Endothelial cell of hepatic sinusoid (primary cell): Measurements from ENCODE around the gene FIGN.

Experiments used
- in situ Hi-C: cut with HindIII; loops from 2 replicates; pipeline ENCODE4 v1.10.0; 2017; ENCODE audit warnings: low sequenced_read_pairs

Gene FIGN, protein sequence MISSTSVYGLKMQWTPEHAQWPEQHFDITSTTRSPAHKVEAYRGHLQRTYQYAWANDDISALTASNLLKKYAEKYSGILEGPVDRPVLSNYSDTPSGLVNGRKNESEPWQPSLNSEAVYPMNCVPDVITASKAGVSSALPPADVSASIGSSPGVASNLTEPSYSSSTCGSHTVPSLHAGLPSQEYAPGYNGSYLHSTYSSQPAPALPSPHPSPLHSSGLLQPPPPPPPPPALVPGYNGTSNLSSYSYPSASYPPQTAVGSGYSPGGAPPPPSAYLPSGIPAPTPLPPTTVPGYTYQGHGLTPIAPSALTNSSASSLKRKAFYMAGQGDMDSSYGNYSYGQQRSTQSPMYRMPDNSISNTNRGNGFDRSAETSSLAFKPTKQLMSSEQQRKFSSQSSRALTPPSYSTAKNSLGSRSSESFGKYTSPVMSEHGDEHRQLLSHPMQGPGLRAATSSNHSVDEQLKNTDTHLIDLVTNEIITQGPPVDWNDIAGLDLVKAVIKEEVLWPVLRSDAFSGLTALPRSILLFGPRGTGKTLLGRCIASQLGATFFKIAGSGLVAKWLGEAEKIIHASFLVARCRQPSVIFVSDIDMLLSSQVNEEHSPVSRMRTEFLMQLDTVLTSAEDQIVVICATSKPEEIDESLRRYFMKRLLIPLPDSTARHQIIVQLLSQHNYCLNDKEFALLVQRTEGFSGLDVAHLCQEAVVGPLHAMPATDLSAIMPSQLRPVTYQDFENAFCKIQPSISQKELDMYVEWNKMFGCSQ

GRCh38 chr2:163735685-163736432 is at the start of gene FIGN:
Gene FIGN, minus strand, starts transcription at chr2:163736008. Its CDS starts 1,081 bp downstream, at chr2:163734927.
- in situ Hi-C loops = no loop called here

- in situ Hi-C loops = no loop called here
Observed at GRCh38 chr2:163785162-163785561, 49.4 kb upstream of the FIGN start.

GRCh38 chr2:163779970-163780597 is 44.3 kb upstream of the FIGN start:
- in situ Hi-C loops = no loop called here

DNA sequence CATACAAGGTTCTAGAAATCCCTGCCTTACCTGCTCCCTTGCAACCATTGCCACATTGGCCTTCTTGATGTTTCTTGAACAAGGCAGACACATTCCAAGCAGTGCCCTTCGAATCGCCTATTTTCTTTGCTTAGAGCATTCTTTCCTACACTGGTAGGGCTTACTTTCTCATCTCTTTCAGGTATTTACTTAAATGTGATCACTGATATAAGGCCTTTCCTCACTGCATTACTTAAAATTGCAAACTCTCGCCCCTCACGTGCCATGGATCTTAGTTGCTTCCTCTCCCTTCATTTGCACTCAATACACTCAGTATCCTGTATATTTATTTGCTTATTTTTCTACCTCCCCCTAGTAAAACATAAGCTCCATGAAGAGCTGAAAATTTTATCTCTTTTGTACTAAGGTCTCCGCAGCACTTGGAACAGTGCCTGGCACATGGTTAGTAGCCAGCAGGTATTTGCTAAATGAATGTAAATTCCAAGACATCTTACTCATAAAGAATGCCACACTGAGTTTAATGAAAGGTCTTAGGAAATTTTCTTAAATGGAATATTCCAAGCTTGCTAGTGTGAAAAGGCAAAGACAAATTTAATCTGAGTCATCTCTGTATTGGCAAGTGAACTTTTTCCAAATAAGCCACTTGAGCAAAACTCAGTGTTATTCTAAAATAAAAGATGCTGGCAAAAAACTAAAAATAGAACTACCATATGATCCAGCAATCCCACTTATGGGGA is 42.4 kb upstream of the FIGN start:
- in situ Hi-C loops = no loop called here

- in situ Hi-C loops = no loop called here
Observed at GRCh38 chr2:163775304-163775703, 39.5 kb upstream of the FIGN start.

DNA sequence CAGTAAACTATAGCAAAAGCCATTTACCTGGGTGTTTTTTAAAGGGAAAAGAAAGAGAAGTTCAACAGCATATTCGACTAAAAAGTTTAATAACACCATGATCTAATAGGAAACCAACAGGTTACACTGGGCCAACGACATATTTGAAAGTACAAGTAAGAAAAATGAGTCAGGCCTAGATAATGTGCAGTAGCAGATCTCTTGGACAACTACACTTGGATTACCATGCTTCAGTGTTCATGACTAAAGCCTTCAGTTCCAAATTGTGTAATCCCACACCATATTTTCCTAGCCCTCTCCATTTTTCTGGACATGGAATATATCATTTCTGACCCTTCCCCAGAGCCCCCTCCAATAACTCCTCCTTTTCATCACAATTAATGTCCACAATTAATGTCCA is 39.1 kb upstream of the FIGN start:
- in situ Hi-C loops = no loop called here

DNA sequence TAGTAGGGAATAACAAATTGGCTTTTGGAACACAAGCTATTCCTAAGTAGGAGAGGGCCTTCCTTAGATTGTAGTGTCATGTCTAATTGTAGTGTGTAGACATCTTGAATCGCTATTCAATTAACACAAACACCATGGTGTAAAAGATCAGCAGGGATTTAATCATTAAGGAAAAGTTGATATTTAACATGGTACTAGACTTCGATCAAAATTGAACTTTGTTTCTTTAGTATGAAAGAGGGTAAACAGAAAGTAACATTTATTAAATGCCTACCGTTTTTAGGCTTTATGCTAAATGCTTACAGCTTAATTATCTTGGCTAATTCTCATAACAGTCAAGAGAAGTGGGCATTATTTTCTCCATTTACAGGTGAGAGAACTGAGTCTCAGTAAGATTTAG is 37.5 kb upstream of the FIGN start:
- in situ Hi-C loops = no loop called here

DNA sequence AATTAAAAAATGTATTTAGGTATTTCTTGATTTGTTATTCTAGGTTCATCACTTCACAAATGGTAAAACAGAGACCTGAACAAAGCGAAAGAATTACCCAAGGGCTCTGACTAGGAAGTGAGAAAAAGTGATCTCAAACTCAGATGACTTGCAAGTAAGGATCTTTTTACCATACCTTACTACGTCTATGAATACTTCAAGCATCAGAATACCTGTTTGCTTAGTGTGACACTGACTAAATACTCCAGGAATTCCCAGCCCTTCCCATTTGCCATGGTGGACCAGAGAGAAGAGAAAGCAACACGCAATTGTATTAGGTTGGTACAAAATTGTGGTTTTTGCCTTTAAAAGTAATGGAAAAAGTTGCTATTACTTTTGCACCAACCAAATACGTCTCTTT is 35.8 kb upstream of the FIGN start:
- in situ Hi-C loops = no loop called here

DNA sequence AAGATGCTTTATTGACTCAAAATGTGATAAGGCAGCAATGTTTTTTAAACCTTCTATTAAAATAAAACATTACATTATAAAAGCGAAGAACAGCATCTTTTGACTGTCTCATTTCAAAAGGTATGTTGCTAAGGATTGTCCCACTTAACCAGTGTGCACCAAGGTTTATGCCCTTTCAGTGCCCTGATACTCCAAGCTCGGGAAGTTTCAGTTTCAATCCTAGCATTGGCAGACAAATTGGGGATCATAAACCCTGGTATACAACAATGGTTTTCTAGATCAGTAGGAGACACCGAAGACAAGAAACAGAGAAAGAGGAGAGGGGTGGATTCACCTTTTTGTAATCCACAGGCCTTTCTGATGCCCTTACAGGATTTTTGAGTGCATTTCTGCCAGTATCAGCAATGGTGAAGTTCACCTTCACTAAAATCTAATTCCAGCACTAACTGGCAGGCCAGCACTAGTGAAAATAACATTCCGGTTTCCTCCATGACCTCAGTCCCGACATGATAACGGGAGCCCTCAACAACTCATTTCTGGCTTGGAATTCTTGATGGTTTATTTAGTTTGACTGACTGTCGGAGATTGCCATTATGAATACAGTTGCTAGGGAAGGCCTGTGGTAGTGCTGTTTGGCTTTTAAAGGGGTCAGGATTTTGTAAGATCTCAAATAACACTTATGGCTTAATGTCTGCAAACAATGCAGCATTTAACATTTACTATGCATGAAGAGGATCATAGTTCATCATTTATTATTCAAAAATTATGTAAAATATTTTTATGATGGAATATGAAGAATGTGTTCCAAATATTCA is 33.3 kb upstream of the FIGN start:
- in situ Hi-C loops = no loop called here

DNA sequence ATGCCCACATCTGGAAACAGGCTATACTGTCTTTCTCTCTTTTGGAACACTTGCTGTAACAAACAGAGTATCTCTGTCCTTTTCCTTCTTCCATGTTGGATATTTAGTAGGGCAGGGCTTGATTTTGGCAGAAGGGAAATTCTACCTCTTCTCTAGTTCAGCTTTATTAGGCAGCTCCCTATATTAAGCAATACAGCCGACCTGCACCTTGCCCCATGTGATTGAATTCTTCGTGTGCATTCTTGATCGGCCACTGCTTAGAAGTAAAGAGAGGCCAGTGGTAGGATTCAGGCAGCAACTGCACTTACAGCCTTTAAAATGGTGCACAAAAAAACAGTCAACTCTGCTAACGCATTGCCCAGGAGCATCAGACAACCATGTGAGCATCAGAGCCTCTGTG is 31.3 kb upstream of the FIGN start:
- in situ Hi-C loops = no loop called here

DNA sequence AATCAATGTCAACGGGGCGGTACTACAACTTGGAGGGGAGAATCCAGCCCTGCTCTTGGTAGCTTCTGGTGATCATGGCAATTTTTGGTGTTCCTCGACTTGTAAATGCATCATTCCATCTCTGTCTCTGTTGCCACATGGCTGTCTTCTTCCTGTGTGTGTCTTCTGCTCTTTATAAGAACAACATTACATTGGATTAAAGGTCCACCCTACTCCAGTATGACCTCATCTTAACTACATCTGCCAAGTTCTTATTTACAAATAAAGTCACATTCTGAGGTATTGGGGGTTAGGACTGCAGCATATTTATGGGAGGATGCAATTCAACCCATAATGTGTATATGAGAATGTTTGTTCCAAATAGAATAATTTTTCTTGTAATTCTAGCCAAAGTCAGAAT is 28.8 kb upstream of the FIGN start:
- in situ Hi-C loops = no loop called here

- in situ Hi-C loops = no loop called here
Observed at GRCh38 chr2:163759013-163759412, 23.2 kb upstream of the FIGN start.

DNA sequence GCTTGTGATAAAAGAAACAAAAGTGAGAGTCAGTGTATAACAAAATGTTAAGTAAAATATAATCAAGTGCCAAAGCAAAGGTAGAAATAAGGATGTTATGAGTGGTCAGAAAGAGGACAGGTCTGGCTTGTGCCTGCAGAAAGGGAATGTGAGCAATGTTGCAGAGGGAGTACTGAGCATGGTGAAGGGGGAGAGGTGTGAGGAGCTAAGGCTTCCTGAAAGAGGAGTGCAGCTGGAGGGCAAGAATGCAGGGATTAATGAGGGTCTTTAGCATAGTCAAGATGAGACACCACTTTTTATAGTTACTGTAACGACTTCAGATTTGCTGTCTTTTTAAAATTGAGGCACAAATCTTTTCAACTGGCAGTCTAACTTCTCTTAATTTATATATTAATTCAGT is 22.0 kb upstream of the FIGN start:
- in situ Hi-C loops = no loop called here

DNA sequence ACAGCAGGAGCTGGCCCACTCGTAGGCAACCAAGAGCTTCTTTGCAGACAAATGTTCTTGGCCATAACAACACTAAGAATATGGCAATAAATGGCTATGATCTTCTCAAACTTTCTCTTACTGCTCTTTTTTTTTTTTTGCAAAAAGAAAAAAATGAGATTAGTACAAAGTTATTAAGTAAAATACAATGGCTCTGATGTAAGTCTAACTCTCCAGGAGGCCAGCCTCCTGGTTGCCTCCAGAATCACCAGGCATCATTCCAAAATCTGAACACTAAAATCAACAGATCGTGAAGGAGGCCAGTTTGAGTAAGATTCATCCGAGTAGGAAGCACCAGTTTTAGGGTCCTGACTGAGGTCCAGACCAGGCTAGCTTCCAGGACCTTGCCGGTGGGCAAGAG is 20.8 kb upstream of the FIGN start:
- in situ Hi-C loops = no loop called here

GRCh38 chr2:163755366-163755765 is 19.6 kb upstream of the FIGN start:
- in situ Hi-C loops = no loop called here

DNA sequence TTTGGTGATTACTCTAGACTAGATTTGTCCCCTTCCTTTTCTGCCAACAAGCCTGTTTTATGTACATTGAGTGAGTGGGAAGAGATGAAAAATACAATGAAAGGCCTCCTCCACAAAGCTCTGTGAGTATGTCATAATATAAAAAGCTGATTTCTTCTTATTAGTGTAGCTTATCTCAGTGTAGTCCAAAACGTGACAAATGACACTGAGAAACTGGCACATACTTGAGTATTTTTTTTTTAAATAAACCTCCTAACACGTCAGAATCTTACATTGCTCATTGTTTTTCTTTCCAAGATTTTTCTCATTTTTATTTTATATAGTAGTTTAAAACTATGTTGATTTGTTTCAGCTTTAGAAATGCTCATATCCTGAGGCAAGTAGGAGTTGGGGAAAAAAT is 17.9 kb upstream of the FIGN start:
- in situ Hi-C loops = no loop called here

- in situ Hi-C loops = no loop called here
Observed at GRCh38 chr2:163752267-163752666, 16.5 kb upstream of the FIGN start.

DNA sequence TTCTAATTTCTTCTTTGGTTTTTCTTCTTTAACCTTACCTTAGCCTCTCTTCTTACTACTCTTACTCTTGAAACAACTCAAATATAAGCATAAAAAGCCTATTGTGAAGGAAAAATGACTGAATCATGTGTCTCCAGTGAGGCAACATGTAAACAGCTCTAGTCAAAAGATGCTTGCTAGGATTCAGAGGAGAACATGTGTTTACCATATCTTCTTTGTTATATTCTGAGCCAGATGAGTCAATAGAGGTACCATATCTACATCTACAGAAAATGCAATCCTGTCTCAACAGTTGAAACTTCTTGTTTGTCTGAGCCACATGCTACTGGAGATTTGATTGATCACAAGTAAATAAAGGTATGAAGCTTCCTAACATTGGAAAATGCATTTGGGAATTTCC is 15.9 kb upstream of the FIGN start:
- in situ Hi-C loops = no loop called here

- in situ Hi-C loops = no loop called here
Observed at GRCh38 chr2:163748420-163748819, 12.6 kb upstream of the FIGN start.

DNA sequence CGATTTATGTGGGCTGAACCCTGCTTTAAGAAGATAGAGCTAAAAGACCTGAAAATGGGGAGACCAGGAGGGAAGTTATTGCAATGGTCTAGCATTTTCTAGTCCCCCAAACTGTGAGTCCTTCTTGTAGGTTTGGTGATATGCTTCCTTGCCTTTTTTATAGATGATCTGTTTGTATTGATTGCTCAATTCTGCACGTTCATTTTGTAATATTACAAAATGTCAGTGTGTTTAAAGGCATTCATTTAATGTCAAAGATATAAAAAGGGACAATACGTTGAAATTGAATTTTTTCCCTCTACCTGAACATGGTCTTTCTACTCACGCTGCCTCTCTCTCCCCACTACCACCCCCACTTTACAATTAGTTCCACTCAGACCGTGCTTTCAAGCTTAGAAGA is 5.6 kb upstream of the FIGN start:
- in situ Hi-C loops = no loop called here
